Sigmoid colon (tissue), 7 donors: ENCODE data around the gene VEPH1. TPM values are rescaled to one million over a fixed set of nuclear protein-coding genes. Genes with fewer than 3 reads are reported as not detected.

Experiments
- DNase-seq: peaks from one replicate; pipeline ENCODE4 v3.0.0-alpha.2; 2019
- H3K27ac ChIP-seq, 4 donors: fragments of 200-600 bp; sonication (generic); one replicate each; pipeline ENCODE4 v1.5.1; 2016 to 2019; ENCODE audit warnings: mild to moderate bottlenecking in 1 of 4
- H3K27me3 ChIP-seq, 3 donors: fragments of 200-600 bp; sonication (generic); one replicate each; pipeline ENCODE4 v1.5.1; 2019; ENCODE audit warnings: mild to moderate bottlenecking in 1 of 3
- H3K36me3 ChIP-seq, 4 donors: fragments of 200-600 bp; sonication (generic); one replicate each; pipeline ENCODE4 v1.5.1; 2016 to 2019
- H3K4me1 ChIP-seq, 4 donors: fragments of 200-600 bp; sonication (generic); one replicate each; pipeline ENCODE4 v1.5.1; 2017 to 2019
- H3K4me3 ChIP-seq, 4 donors: fragments of 200-600 bp; sonication (generic); one replicate each; pipeline ENCODE4 v1.5.1; 2017 to 2019; ENCODE audit warnings: mild to moderate bottlenecking in 2 of 4, moderate library complexity in 1 of 4
- H3K9me3 ChIP-seq, 4 donors: fragments of 200-600 bp in 3 of 4; sonication (generic) in 3 of 4; one replicate each; pipeline versions ENCODE4 v1.5.1 to v1.6.1; 2013 to 2019
- CTCF ChIP-seq, 4 experiments: fragments of 450-650 bp in 3 of 4; fragments of 200-600 bp in 1 of 4; IDR thresholded peaks; one replicate each; pipeline ENCODE4 v1.5.1; 2016 to 2019; ENCODE audit warnings: antibody characterized with exemption in 4 of 4, mild to moderate bottlenecking in 3 of 4, moderate library complexity in 2 of 4
- EP300 ChIP-seq, 4 donors: sonication (generic); formaldehyde crosslinking; IDR thresholded peaks; one replicate each; pipeline ENCODE4 v1.6.1; 2017; ENCODE audit warnings: antibody characterized with exemption in 4 of 4
- POLR2A ChIP-seq, 2 donors: fragments of 450-650 bp; IDR thresholded peaks; one replicate each; pipeline ENCODE4 v1.6.1; 2016; ENCODE audit warnings: antibody characterized with exemption in 2 of 2, mild to moderate bottlenecking in 2 of 2, moderate library complexity in 2 of 2
- POLR2AphosphoS5 ChIP-seq, 4 donors: sonication (generic); formaldehyde crosslinking; IDR thresholded peaks; one replicate each; pipeline ENCODE4 v1.6.1; 2017; ENCODE audit warnings: antibody characterized with exemption in 4 of 4
- WGBS, 2 donors: extraction: QIAGEN DNeasy Blood & Tissue Kit; methylation state at CpG; one replicate each; pipeline ENCODE4 v1.1.7; 2013; 5-methylcytosine and 5-hydroxymethylcytosine counted together
- intact Hi-C: fragments of 100-400 bp; cut with DNase I; formaldehyde crosslinking; loops from one replicate; pipeline ENCODE4 v1.15.1; 2023
- polyA plus RNA-seq, 3 donors: library from polyadenylated mRNA; stranded (reverse); fragments of 200-250 nt; gene quantifications; one replicate each; pipeline ENCODE4 v1.2.3, GENCODE V29; 2013
- total RNA-seq, 4 donors: library from RNA; depleted of rRNA; stranded (reverse); fragments of >200 nt; gene quantifications; one replicate each; pipeline ENCODE4 v1.1.0, GENCODE V29; 2016
- donor health status: healthy with polysubstance abuse.
- donor health status: Bipolar disorder and iron deficiency.
- donor health status: healthy.

The VEPH1 gene
- total and polyA plus RNA-seq, 7 donors = 0.14 to 1.8 (median 0.87) TPM; not detected in 1

DNA sequence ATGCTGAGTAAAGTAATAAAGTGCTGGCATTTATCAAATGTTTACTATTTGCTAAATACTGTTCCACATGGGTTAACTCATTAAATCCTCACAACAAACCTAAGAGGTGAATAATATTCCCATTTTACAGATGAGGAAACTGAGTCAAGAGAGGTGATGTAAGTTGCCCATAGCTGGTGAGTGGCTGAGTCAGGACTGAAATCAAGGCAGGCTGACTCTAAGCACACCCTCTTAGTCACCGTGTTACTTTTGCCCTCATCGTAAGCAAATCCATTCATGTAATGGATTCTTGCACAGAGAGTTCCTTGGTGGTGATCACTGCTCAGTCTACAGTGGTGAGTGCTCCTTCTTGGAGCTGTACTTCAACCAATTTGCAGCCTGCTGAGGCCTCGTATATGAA, 95.4 kb downstream of the VEPH1 start:
- no peak overlapping the region for H3K27ac ChIP-seq
- H3K27me3 ChIP-seq = no peaks in the 10 kb centered on the region
- no peaks in the 10 kb centered on the region for H3K9me3 ChIP-seq
- intact Hi-C loops = no loop called here
- no peaks in the 10 kb centered on the region for H3K36me3 ChIP-seq
- H3K4me1 ChIP-seq = no peaks in the 10 kb centered on the region
- WGBS, 2 donors = 75 to 85% methylated on average over 3 of the region's 3 CpGs
- H3K4me3 ChIP-seq = no peak overlapping the region
- TF ChIP-seq POLR2A (IDR thresholded peaks at IDR 0.05) = no peak
- no peak for TF ChIP-seq EP300 (IDR thresholded peaks at IDR 0.05)
- TF ChIP-seq POLR2AphosphoS5 (IDR thresholded peaks at IDR 0.05) = no peak
- no peak for TF ChIP-seq CTCF (IDR thresholded peaks at IDR 0.05)
- no peak for DNase-seq

DNA sequence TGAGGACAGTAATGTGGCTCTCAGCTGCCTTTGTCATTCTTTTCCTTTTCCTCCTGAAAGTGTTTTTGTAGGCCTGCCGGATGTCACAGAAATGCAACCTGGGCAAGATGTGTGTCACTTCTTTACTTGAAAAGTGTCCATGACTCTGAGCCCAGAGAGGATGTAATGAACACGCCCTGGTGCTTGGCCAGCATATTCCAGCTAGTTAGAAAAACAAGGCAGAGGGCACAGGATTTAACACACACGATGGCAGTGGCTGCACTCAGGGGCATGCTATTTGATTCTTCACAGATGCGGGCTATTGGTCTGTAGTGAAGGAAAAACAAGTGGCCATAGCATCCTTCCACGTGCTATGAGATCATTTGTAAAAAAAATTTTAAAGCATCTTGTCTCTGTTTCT, 96.8 kb downstream of the VEPH1 start:
- intact Hi-C loops = no loop called here
- DNase-seq = no peak
- Histone ChIP-seq H3K9me3 (no peaks in the 10 kb centered on the region), H3K27ac (no peak overlapping the region), H3K4me1 (no peaks in the 10 kb centered on the region), H3K36me3 (no peaks in the 10 kb centered on the region), H3K4me3 (no peak overlapping the region), H3K27me3 (no peaks in the 10 kb centered on the region)
- no peak for TF ChIP-seq POLR2AphosphoS5 (IDR thresholded peaks at IDR 0.05)
- no peak for TF ChIP-seq POLR2A (IDR thresholded peaks at IDR 0.05)
- 78% methylated on average over 5 of the region's 5 CpGs for WGBS, 2 donors

DNA sequence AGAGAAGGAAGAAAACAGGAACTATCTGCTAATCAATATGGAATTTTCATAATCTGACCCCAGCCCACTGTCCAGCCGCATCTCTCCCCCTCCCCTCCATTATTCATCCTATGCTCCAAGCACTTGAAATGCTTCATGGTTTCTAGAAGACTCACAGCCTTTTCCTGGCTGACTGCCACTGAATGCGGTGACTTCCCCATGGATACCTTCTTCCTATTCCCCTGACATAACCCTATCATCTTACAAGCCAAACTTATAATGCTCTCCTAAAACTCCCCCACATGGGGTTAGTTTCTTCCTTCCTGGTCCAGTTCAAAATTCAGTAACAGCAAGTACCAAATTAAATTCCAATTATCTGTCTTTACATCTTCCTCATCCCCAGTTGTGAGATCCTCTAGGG, 97.8 kb downstream of the VEPH1 start:
- no peak for DNase-seq
- H3K27ac ChIP-seq = no peak overlapping the region
- no peaks in the 10 kb centered on the region for H3K4me1 ChIP-seq
- intact Hi-C loops = no loop called here
- no peak for TF ChIP-seq POLR2AphosphoS5 (IDR thresholded peaks at IDR 0.05)
- TF ChIP-seq EP300 (IDR thresholded peaks at IDR 0.05) = no peak
- no peak overlapping the region for H3K4me3 ChIP-seq
- WGBS, 2 donors = 82 to 83% methylated on average over 2 of the region's 2 CpGs
- no peaks in the 10 kb centered on the region for H3K9me3 ChIP-seq
- no peaks in the 10 kb centered on the region for H3K36me3 ChIP-seq
- no peaks in the 10 kb centered on the region for H3K27me3 ChIP-seq

DNA sequence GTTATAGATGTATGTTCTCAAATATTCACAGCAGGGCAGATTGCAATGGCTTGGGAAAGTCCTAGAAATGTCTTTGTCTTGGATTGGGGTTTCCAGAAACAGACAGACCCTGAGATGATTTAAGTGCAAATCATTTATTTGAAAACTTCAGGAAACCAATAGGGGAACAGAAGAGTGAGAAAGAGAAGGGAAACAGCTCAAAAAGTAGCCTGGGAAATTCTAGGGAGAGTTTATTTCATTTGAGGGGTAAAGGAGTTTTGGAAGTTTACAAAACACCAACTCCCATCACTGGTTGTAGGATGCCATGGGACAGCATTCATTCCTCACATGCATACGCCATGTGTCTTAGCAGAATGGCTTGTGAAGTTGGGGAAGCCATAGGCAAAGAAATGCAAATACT, 98.8 kb downstream of the VEPH1 start:
- Histone ChIP-seq H3K4me3 (no peak overlapping the region), H3K4me1 (no peaks in the 10 kb centered on the region), H3K36me3 (no peaks in the 10 kb centered on the region), H3K27me3 (no peaks in the 10 kb centered on the region), H3K27ac (no peak overlapping the region), H3K9me3 (no peaks in the 10 kb centered on the region)
- TF ChIP-seq EP300 (IDR thresholded peaks at IDR 0.05) = no peak
- TF ChIP-seq POLR2A (IDR thresholded peaks at IDR 0.05) = no peak
- TF ChIP-seq POLR2AphosphoS5 (IDR thresholded peaks at IDR 0.05) = no peak
- TF ChIP-seq CTCF (IDR thresholded peaks at IDR 0.05) = no peak
- no peak for DNase-seq
- WGBS, 2 donors = 0 to 90% methylated on average over 1 of the region's 1 CpG
- intact Hi-C loops = no loop called here

GRCh38 chr3:157398598-157398997, 104.6 kb downstream of the VEPH1 start:
- no peak overlapping the region for H3K27ac ChIP-seq
- no peaks in the 10 kb centered on the region for H3K36me3 ChIP-seq
- no peak for TF ChIP-seq POLR2A (IDR thresholded peaks at IDR 0.05)
- TF ChIP-seq POLR2AphosphoS5 (IDR thresholded peaks at IDR 0.05) = no peak
- TF ChIP-seq CTCF (IDR thresholded peaks at IDR 0.05) = no peak
- no peak for TF ChIP-seq EP300 (IDR thresholded peaks at IDR 0.05)
- WGBS, 2 donors = 86 to 94% methylated on average over 3 of the region's 3 CpGs
- H3K9me3 ChIP-seq = no peaks in the 10 kb centered on the region
- DNase-seq = no peak
- H3K27me3 ChIP-seq = no peaks in the 10 kb centered on the region
- no peaks in the 10 kb centered on the region for H3K4me1 ChIP-seq
- intact Hi-C loops = no loop called here
- H3K4me3 ChIP-seq = no peak overlapping the region

- WGBS, 2 donors = 48 to 75% methylated on average over 1 of the region's 1 CpG
These were observed 108.8 kb downstream of the VEPH1 start for GRCh38 chr3:157394411-157394810.

More at GRCh38 chr3:157394411-157394810, 108.8 kb downstream of the VEPH1 start:
- no peak for TF ChIP-seq POLR2A (IDR thresholded peaks at IDR 0.05)
- TF ChIP-seq POLR2AphosphoS5 (IDR thresholded peaks at IDR 0.05) = no peak
- TF ChIP-seq EP300 (IDR thresholded peaks at IDR 0.05) = no peak
- TF ChIP-seq CTCF (IDR thresholded peaks at IDR 0.05) = no peak
- DNase-seq = no peak
- Histone ChIP-seq H3K27me3 (no peaks in the 10 kb centered on the region), H3K4me1 (no peaks in the 10 kb centered on the region), H3K36me3 (no peaks in the 10 kb centered on the region), H3K4me3 (no peak overlapping the region), H3K27ac (no peak overlapping the region), H3K9me3 (no peaks in the 10 kb centered on the region)
- intact Hi-C loops = no loop called here
